GM21515 (cell line): Measurements from ENCODE around the gene DIAPH3.

Source experiments
- ATAC-seq: cut with Tn5 transposase; IDR thresholded peaks from one replicate; pipeline ENCODE4 v1.9.1; 2021; ENCODE audit not compliant: unreplicated experiment

Gene DIAPH3

DNA sequence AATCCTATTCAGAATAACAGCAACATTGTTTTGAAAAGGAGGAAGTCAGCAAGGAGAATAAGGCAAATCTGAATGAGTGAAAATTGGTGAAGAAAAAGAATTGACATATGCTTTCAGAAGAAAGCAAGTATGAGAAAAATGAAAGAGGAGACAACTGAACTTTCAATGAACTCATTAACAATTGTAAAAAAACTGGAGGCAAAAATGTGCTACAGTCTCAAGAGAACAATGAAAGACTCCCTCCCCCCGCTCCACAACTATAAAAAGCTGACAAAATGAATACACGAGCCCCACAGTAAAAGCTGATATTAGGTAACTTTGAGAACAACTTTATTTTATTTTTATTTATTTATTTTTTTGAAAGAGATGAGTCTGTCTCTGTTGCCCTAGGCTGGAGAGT, 373.1 kb downstream of the DIAPH3 start:
- no peak for ATAC-seq

GRCh38 chr13:59789558-59789957, 374.2 kb downstream of the DIAPH3 start:
- ATAC-seq, result no peak

GRCh38 chr13:59787679-59788078, 376.0 kb downstream of the DIAPH3 start:
- ATAC-seq, result no peak

GRCh38 chr13:59782696-59783095, 381.0 kb downstream of the DIAPH3 start:
- ATAC-seq, result no peak

GRCh38 chr13:59780058-59780457, 383.7 kb downstream of the DIAPH3 start:
- ATAC-seq, result no peak

- peak; percentile 45 for ATAC-seq
Observed at GRCh38 chr13:59776924-59777690, 386.6 kb downstream of the DIAPH3 start.

GRCh38 chr13:59774491-59774971, 389.2 kb downstream of the DIAPH3 start:
- no peak for ATAC-seq

DNA sequence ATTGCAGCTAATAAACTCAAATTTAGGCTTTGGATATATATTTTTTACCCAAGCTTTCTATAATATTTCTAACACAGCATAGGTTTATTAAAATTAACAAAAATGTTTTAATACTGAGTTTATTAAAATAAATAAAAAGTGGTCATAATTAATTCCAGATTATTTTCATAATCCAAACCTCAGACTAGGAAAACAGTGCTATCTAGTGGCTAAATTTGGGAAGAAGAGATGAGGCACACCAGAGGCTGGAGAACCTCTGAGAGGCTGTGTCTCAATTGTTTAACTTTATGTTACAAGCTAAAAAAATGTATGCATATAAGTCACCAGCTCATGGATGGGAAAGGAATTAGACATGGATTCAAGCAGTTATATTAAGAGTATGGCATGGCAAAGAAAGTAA, 392.5 kb downstream of the DIAPH3 start:
- ATAC-seq, result no peak

- no peak for ATAC-seq
Observed at GRCh38 chr13:59770451-59770850, 393.3 kb downstream of the DIAPH3 start.

DNA sequence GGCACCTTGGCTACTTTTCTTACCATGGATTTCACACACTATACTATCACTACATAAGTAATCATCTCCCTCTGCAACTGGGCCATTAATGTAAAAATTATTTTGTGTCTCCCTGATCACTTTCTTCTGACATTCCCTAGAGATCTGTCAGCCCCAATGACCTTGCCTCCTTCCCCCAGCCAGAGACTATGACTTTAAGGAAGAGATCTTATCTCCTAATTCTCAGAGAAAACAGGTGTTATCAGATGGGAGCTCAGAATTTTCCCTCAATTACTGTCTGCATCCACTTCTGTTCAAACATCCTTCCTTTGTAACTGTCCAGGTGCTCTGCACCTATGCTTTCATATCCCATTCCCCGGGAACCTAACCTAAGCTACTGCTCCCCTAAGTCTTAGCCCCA, 397.5 kb downstream of the DIAPH3 start:
- ATAC-seq, result no peak

GRCh38 chr13:59755632-59756290, 408.0 kb downstream of the DIAPH3 start:
- no peak for ATAC-seq

DNA sequence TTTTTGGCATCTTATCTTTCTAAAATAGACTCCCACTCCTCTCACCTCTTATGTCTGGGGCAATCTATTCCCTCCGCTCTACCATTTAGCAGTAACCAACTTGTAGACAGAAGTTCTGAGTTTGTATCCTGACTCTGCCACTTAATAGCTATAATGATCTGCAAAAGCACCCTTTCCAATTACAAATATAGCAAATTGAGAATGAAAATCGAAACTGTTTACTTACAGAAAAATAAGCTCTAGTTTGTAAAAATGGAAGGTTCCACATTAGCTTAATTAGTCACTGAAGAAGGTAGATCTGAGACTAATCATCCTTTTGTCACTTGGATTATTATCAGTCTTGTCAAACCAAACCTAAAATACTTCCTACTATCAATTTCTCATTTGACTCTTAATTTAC, 409.3 kb downstream of the DIAPH3 start:
- no peak for ATAC-seq

GRCh38 chr13:59750860-59751259, 412.9 kb downstream of the DIAPH3 start:
- no peak for ATAC-seq

GRCh38 chr13:59748046-59748445, 415.7 kb downstream of the DIAPH3 start:
- ATAC-seq, result no peak

DNA sequence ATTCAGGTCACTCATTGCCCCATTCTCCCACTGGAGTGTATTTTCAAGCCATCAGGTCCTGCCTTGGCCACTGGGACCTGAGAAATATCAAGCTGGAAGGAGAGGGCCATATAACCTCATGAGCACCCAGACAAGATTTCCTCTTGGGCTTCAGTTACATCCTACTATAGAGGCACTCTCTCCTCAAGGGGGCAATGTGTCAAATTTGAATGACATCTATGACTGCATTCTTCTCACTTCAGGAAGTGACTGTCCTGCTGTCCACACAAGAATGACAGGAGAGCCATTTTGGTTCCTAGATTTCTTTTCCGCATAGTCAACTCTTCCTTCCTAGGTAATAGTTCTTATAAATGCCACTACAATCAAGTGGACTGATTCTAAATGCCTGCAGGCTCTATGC, 416.2 kb downstream of the DIAPH3 start:
- ATAC-seq, result no peak

DNA sequence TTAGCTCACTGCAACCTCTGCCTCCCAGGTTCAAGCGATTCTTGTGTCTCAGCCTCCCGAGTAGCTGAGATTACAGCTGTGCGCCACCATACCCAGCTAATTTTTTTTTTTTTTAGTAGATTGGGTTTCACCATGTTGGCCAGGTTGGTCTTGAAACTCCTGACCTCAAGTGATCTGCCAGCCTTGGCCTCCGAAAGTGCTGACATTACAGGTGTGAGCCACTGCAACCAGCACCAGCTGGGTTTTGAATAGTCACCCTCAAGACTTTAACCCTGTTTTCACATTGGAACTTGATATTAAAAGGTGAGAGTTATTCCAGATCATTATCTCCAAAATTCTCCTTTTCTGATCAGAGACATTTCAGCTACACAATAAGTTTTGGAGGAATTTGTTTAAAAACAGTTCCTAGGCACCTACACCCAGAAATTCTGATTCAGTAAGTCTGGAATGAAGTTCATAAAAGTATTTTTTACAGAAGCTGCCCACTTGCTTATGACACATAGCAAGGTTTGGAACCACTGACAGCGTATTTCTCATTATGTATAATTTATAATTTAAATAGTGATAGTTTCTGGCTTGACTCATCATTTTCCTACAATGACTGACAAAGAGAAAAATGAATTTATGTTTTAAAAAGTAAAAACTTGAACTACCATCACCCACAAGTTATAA, 417.3 kb downstream of the DIAPH3 start:
- ATAC-seq, result no peak

- ATAC-seq, result no peak
Observed at GRCh38 chr13:59745392-59745788, 418.3 kb downstream of the DIAPH3 start.

DNA sequence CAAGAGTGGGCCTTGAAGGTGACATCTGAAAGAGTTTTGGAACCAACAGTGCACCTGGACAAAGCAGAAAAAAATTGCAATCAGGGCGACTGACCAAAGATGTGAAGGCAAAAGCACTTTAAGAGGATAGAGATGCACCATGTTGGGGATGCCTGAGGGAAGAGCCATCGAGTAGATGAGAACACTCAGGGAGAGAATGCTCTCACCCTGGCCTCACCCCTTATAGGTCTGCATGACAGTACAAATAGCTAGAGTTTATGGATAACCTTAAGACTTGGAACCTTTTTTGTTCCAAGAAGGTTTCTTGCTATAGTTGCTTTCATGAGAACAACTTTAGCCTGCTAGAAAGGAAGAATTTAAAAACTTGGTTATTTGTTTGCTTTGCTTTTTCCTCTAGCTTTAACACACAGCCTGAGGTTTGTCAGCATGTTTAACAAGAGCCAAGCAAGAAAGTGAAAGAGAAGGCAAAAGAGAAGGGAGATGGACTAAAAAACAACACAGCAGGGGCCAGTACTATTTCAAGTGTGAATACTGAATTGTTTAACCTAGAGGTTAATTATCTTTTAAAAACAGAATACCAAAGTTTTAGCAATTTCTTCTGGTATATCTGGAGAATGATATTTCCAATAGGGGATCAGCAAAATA, 418.9 kb downstream of the DIAPH3 start:
- peak; percentile 67 for ATAC-seq

GRCh38 chr13:59743195-59743594, 420.5 kb downstream of the DIAPH3 start:
- ATAC-seq, result no peak

- ATAC-seq, result no peak
Observed at GRCh38 chr13:59742467-59742866, 421.3 kb downstream of the DIAPH3 start.

GRCh38 chr13:59738921-59739320, 424.8 kb downstream of the DIAPH3 start:
- no peak for ATAC-seq
